ENCODE results near the gene PDP2.

The PDP2 gene

GRCh38 chr16:66908116-66908515, 27.8 kb downstream of the PDP2 start:
- Histone ChIP-seq H3K4me1 (ENCODE audit: insufficient read depth, low read length) (no peaks in the 10 kb centered on the region), H3K27ac (ENCODE audit: low read length) (no peak overlapping the region), H3K9me3 (ENCODE audit: insufficient read depth, low read depth, low read length) (no peaks in the 10 kb centered on the region), H3K36me3 (ENCODE audit: insufficient read depth, low read depth, low read length) (no peaks in the 10 kb centered on the region), H3K4me3 (ENCODE audit: low read length) (no peak overlapping the region), H3K9ac (ENCODE audit: low read depth, low read length) (no peak overlapping the region), H3K27me3 (ENCODE audit: insufficient read depth, low read length) (no peaks in the 10 kb centered on the region; the same call in none of the 2 replicates)

GRCh38 chr16:66908762-66909559, 28.6 kb downstream of the PDP2 start:
- H3K36me3 ChIP-seq (ENCODE audit: insufficient read depth, low read depth, low read length), result no peaks in the 10 kb centered on the region
- H3K27me3 ChIP-seq (ENCODE audit: insufficient read depth, low read length), result no peaks in the 10 kb centered on the region; the same call in none of the 2 replicates
- H3K4me1 ChIP-seq (ENCODE audit: insufficient read depth, low read length), result no peaks in the 10 kb centered on the region
- H3K4me3 ChIP-seq (ENCODE audit: low read length), result no peak overlapping the region
- H3K27ac ChIP-seq (ENCODE audit: low read length), result no peak overlapping the region
- no peak overlapping the region for H3K9ac ChIP-seq (ENCODE audit: low read depth, low read length)
- no peaks in the 10 kb centered on the region for H3K9me3 ChIP-seq (ENCODE audit: insufficient read depth, low read depth, low read length)

- Histone ChIP-seq H3K9ac (ENCODE audit: low read depth, low read length) (no peak overlapping the region), H3K4me1 (ENCODE audit: insufficient read depth, low read length) (no peaks in the 10 kb centered on the region)
Observed at GRCh38 chr16:66910175-66910940, 30.0 kb downstream of the PDP2 start.

GRCh38 chr16:66911112-66911511, 30.8 kb downstream of the PDP2 start:
- no peaks in the 10 kb centered on the region for H3K9me3 ChIP-seq (ENCODE audit: insufficient read depth, low read depth, low read length)
- no peak overlapping the region for H3K27ac ChIP-seq (ENCODE audit: low read length)
- H3K27me3 ChIP-seq (ENCODE audit: insufficient read depth, low read length), result peaks cover 2% of the 10 kb centered on the region
- no peaks in the 10 kb centered on the region for H3K36me3 ChIP-seq (ENCODE audit: insufficient read depth, low read depth, low read length)
- no peak overlapping the region for H3K9ac ChIP-seq (ENCODE audit: low read depth, low read length)
- no peak overlapping the region for H3K4me3 ChIP-seq (ENCODE audit: low read length)
- H3K4me1 ChIP-seq (ENCODE audit: insufficient read depth, low read length), result no peaks in the 10 kb centered on the region

More at GRCh38 chr16:66910175-66910940, 30.0 kb downstream of the PDP2 start:
- Histone ChIP-seq H3K27me3 (ENCODE audit: insufficient read depth, low read length) (no peaks in the 10 kb centered on the region; the same call in none of the 2 replicates), H3K27ac (ENCODE audit: low read length) (no peak overlapping the region), H3K4me3 (ENCODE audit: low read length) (no peak overlapping the region), H3K9me3 (ENCODE audit: insufficient read depth, low read depth, low read length) (no peaks in the 10 kb centered on the region), H3K36me3 (ENCODE audit: insufficient read depth, low read depth, low read length) (no peaks in the 10 kb centered on the region)

- H3K9me3 ChIP-seq (ENCODE audit: insufficient read depth, low read depth, low read length), result no peaks in the 10 kb centered on the region
- no peak overlapping the region for H3K9ac ChIP-seq (ENCODE audit: low read depth, low read length)
- peaks cover 8% of the 10 kb centered on the region for H3K27me3 ChIP-seq (ENCODE audit: insufficient read depth, low read length)
- H3K27ac ChIP-seq (ENCODE audit: low read length), result no peak overlapping the region
- no peaks in the 10 kb centered on the region for H3K4me1 ChIP-seq (ENCODE audit: insufficient read depth, low read length)
- H3K4me3 ChIP-seq (ENCODE audit: low read length), result no peak overlapping the region
- no peaks in the 10 kb centered on the region for H3K36me3 ChIP-seq (ENCODE audit: insufficient read depth, low read depth, low read length)
Observed at GRCh38 chr16:66911801-66912200, 31.5 kb downstream of the PDP2 start.

GRCh38 chr16:66913081-66913480, 32.8 kb downstream of the PDP2 start:
- Histone ChIP-seq H3K27me3 (ENCODE audit: insufficient read depth, low read length) (peaks cover 8% of the 10 kb centered on the region), H3K27ac (ENCODE audit: low read length) (no peak overlapping the region), H3K36me3 (ENCODE audit: insufficient read depth, low read depth, low read length) (no peaks in the 10 kb centered on the region), H3K4me3 (ENCODE audit: low read length) (no peak overlapping the region), H3K9me3 (ENCODE audit: insufficient read depth, low read depth, low read length) (no peaks in the 10 kb centered on the region), H3K4me1 (ENCODE audit: insufficient read depth, low read length) (no peaks in the 10 kb centered on the region), H3K9ac (ENCODE audit: low read depth, low read length) (no peak overlapping the region)

GRCh38 chr16:66913711-66914110, 33.4 kb downstream of the PDP2 start:
- Histone ChIP-seq H3K4me3 (ENCODE audit: low read length) (no peak overlapping the region), H3K9ac (ENCODE audit: low read depth, low read length) (no peak overlapping the region), H3K4me1 (ENCODE audit: insufficient read depth, low read length) (no peaks in the 10 kb centered on the region), H3K36me3 (ENCODE audit: insufficient read depth, low read depth, low read length) (no peaks in the 10 kb centered on the region), H3K27ac (ENCODE audit: low read length) (no peak overlapping the region), H3K27me3 (ENCODE audit: insufficient read depth, low read length) (peaks cover 8% of the 10 kb centered on the region), H3K9me3 (ENCODE audit: insufficient read depth, low read depth, low read length) (no peaks in the 10 kb centered on the region)

GRCh38 chr16:66914541-66914940, 34.2 kb downstream of the PDP2 start:
- Histone ChIP-seq H3K27ac (ENCODE audit: low read length) (no peak overlapping the region), H3K4me3 (ENCODE audit: low read length) (no peak overlapping the region), H3K4me1 (ENCODE audit: insufficient read depth, low read length) (no peaks in the 10 kb centered on the region), H3K9me3 (ENCODE audit: insufficient read depth, low read depth, low read length) (no peaks in the 10 kb centered on the region), H3K36me3 (ENCODE audit: insufficient read depth, low read depth, low read length) (no peaks in the 10 kb centered on the region), H3K27me3 (ENCODE audit: insufficient read depth, low read length) (peaks cover 14% of the 10 kb centered on the region), H3K9ac (ENCODE audit: low read depth, low read length) (no peak overlapping the region)

- no peaks in the 10 kb centered on the region for H3K36me3 ChIP-seq (ENCODE audit: insufficient read depth, low read depth, low read length)
- H3K27ac ChIP-seq (ENCODE audit: low read length), result no peak overlapping the region
- H3K4me1 ChIP-seq (ENCODE audit: insufficient read depth, low read length), result no peaks in the 10 kb centered on the region
- no peak overlapping the region for H3K9ac ChIP-seq (ENCODE audit: low read depth, low read length)
- peaks cover 18% of the 10 kb centered on the region for H3K27me3 ChIP-seq (ENCODE audit: insufficient read depth, low read length)
- no peaks in the 10 kb centered on the region for H3K9me3 ChIP-seq (ENCODE audit: insufficient read depth, low read depth, low read length)
- no peak overlapping the region for H3K4me3 ChIP-seq (ENCODE audit: low read length)
Observed at GRCh38 chr16:66915041-66915440, 34.7 kb downstream of the PDP2 start.

- Histone ChIP-seq H3K36me3 (ENCODE audit: insufficient read depth, low read depth, low read length) (no peaks in the 10 kb centered on the region), H3K4me3 (ENCODE audit: low read length) (no peak overlapping the region), H3K27ac (ENCODE audit: low read length) (no peak overlapping the region), H3K4me1 (ENCODE audit: insufficient read depth, low read length) (no peaks in the 10 kb centered on the region), H3K9ac (ENCODE audit: low read depth, low read length) (no peak overlapping the region), H3K9me3 (ENCODE audit: insufficient read depth, low read depth, low read length) (no peaks in the 10 kb centered on the region), H3K27me3 (ENCODE audit: insufficient read depth, low read length) (peaks cover 29% of the 10 kb centered on the region)
Observed at GRCh38 chr16:66916518-66916917, 36.2 kb downstream of the PDP2 start.

- Histone ChIP-seq H3K4me3 (ENCODE audit: low read length) (no peak overlapping the region), H3K9me3 (ENCODE audit: insufficient read depth, low read depth, low read length) (no peaks in the 10 kb centered on the region), H3K27ac (ENCODE audit: low read length) (no peak overlapping the region), H3K4me1 (ENCODE audit: insufficient read depth, low read length) (no peaks in the 10 kb centered on the region), H3K27me3 (ENCODE audit: insufficient read depth, low read length) (peaks cover 29% of the 10 kb centered on the region), H3K36me3 (ENCODE audit: insufficient read depth, low read depth, low read length) (no peaks in the 10 kb centered on the region), H3K9ac (ENCODE audit: low read depth, low read length) (no peak overlapping the region)
Observed at GRCh38 chr16:66917741-66918140, 37.4 kb downstream of the PDP2 start.

- Histone ChIP-seq H3K9me3 (ENCODE audit: insufficient read depth, low read depth, low read length) (no peaks in the 10 kb centered on the region), H3K4me1 (ENCODE audit: insufficient read depth, low read length) (no peaks in the 10 kb centered on the region), H3K36me3 (ENCODE audit: insufficient read depth, low read depth, low read length) (no peaks in the 10 kb centered on the region), H3K27ac (ENCODE audit: low read length) (no peak overlapping the region), H3K9ac (ENCODE audit: low read depth, low read length) (no peak overlapping the region), H3K27me3 (ENCODE audit: insufficient read depth, low read length) (peaks cover 34% of the 10 kb centered on the region), H3K4me3 (ENCODE audit: low read length) (no peak overlapping the region)
Observed at GRCh38 chr16:66918355-66918754, 38.0 kb downstream of the PDP2 start.
